GM12872 (cell line): Measurements from ENCODE around the gene DUOXA1.

Source experiments
- TF ChIP-seq, protein P1 (sequence below): IDR thresholded peaks from 3 replicates; pipeline ENCODE4 v1.5.1; 2011; ENCODE audit warnings: low read depth, mild to moderate bottlenecking, low read length, moderate library complexity; ENCODE audit not compliant: insufficient read depth

Gene DUOXA1

DNA sequence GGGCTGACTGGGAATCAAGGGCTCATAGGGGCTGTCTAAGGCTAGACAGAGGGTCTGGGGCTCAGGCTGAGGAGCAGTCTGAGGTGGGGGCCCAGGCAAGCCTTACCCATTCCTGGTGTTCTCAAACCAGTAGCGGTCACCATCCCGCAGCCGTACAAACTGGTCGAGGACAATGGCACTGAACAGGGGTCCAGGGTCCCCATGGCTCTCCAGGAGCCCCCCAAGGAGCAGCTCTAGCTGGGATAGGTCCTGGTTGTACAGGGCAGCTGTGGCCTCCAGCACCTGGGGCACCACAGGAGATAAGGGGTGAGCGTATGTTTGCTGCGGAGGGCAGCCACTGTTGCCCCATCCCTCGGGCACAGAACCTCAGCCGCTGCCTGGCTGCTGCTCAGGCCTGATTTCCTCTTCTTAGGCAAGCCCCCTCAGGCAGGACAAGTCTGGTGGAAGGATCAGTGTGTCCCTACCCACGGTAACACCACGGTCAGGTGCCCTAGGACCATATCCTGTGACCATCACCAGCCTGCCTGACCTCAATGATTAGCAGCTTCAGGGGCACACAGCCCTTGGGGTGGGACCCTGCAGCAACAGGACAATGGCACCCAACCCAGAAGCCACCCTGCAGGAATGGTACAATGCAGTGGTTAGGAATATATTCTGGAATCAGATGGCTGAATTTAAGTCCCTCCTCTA lies 21.6 kb downstream of the DUOXA1 start:
- TF ChIP-seq, protein P1, sequence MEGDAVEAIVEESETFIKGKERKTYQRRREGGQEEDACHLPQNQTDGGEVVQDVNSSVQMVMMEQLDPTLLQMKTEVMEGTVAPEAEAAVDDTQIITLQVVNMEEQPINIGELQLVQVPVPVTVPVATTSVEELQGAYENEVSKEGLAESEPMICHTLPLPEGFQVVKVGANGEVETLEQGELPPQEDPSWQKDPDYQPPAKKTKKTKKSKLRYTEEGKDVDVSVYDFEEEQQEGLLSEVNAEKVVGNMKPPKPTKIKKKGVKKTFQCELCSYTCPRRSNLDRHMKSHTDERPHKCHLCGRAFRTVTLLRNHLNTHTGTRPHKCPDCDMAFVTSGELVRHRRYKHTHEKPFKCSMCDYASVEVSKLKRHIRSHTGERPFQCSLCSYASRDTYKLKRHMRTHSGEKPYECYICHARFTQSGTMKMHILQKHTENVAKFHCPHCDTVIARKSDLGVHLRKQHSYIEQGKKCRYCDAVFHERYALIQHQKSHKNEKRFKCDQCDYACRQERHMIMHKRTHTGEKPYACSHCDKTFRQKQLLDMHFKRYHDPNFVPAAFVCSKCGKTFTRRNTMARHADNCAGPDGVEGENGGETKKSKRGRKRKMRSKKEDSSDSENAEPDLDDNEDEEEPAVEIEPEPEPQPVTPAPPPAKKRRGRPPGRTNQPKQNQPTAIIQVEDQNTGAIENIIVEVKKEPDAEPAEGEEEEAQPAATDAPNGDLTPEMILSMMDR = no peak

DNA sequence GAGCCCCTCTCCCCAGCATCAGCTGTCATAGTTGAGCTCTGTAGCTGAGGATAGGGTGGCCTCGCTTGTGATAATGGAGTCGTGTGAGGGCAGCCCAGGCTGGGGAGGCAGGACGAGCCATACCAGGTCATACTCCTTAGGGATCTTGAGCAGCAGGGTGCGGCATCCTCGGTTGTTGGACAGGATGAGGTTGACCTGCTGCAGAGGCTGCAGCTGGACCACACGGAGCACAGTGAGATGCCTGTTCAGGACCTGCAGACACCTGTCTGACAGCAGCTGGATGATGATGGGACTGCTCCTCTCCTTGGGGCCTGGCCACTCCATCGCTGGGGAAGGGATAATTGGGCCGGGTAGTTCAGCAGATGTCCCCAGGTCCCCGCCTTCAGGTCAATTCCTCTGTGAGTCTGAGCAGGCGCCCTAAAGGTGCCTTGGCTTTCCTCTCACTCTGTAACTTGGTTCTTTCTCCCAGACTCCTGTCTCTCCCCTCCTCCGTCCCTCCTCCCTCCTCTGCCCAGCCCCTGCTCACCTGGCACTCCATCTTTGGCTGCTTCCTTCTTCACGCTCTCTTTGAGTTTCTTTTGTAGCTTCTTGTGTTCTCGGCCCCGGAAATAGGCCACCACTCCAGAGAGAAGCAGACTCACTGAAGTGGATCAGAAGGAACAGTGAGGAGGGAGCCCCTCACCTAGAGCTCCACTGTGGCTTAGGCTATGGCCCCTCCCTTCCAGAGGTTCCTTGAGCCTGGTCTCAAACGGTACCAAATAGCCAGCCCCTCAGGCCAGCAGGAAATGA lies 23.5 kb downstream of the DUOXA1 start:
- TF ChIP-seq, protein P1 = no peak

DNA sequence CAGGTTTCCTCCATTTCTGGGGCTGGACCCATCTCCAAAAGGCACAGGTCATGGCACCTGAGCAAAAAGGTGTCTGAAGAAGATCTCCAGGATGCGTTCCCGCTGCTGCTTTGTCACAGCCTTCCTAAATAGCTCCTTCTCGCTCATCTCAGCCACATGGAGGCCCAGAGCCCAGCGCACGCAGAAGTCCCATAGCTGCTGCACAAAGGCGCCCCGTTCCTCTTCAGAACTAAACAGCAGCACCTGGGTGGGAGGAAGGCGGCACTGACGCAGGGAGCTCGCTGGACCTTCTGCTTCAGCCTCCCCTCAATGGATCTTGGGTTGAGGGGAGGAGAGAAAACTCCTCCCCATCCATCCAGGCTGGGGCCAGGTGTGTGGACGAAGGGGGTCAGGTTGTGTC lies 24.1 kb downstream of the DUOXA1 start:
- TF ChIP-seq, protein P1 = no peak

DNA sequence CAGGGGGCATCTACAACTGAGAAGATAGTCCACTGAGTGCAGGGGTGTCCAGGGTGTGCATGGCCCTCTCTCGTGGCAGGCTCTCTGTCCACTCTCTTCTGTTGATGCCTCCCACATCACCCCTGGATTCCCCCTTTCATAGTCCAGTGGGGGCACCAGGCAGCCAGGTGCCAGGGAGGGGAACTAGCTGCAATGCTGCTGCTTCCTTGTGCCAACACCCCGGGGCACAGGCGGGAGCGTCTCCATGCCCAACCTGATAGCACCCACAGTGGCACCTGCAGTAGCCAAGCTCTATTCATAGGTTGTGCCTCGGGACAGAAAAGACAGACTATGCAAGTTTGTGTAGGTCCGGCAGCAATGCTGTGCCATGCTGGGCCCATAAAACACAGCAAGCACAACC lies 27.5 kb downstream of the DUOXA1 start:
- TF ChIP-seq, protein P1 = no peak

DNA sequence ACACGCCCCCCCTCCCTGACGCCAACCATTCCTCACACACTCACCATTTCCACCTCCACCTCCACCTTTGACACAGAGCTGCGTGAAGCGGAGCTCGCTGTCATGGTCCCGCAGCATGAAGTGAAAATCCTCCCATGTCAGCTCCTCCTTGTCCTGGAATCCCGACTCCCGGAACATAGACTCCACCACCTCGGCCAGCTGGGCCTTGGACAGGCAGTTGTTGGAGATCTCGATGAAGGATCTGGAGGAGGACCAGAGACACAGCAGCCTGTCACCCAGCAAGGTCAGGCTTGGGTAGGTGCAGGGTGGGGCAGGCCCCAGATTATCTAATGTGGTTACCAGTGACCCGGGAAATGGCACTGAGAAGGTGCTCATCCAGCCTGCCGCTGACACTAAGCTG lies 27.9 kb downstream of the DUOXA1 start:
- TF ChIP-seq, protein P1 = no peak

DNA sequence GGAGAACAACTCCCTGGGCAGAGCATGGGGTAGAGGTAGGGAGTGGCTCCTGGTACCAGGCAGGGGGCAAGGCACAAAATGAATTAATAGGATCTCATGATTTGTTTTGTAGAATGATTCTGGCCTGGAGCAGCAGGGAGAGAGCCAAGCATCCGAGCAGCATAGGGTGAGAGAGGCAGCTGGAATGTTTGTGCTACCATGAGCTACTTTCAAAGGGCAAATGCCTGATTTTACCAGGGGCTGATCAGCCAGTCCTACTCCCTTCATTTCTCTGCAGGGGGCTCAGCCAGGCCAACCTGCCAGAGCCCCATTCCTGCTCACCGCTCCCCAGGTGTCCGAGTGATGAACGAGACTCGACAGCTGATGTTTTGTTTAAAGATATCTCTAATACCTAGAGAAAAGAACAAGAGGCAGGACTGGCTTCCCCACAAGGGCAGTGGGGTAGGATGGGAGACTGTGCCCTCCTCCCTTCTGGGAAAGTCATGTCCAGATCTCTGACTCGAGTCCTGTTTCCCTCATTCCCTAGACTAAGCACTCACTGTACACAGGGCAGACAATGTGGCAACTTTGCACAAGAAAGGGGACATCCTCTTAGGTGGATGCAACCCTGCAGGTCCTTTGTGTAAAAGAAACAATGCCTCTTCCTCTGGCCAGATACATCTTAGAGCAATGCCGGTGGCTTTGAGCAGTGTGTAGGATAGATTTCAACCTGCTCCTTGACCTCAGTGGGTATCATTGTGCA lies 28.6 kb downstream of the DUOXA1 start:
- TF ChIP-seq, protein P1 = no peak

DNA sequence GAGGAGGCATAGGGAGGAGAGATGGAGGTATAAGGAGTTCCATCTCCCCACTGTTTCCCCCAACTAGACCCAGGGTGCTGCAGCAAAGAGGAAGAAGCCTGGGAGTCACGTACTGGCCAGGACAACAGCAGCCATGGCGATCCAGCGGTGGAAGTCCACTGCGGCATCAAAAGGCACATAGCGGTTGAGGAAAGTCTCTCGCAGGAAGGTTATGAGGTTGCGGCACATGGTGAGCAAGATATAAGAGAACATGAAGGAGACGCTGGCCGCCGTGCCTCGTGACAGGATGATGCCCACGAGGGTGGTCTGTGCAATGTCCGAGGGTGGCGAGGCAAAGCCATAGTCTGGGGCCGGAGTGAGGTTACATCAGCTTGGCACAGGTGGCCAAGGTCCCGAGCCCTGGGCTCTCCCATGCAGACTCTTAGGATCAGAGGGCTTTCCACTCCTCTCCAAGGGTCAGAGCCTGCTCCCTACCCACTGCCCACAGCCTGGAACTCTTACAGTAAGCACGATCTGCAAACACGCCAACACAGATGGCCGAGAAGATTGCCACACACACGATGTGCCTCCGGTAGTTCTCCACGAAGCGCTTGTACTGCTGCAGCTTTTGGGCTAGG lies 30.0 kb downstream of the DUOXA1 start:
- TF ChIP-seq, protein P1 = no peak
